Liver (tissue), 9 donors: ENCODE measurements around the gene ADAMTS2. TPM values are rescaled to one million over a fixed set of nuclear protein-coding genes. Genes with fewer than 3 reads are reported as not detected.

Source experiments
- DNase-seq: peaks from one replicate; pipeline ENCODE4 v3.0.0-alpha.2; 2017; ENCODE audit warnings: low spot score
- H3K27ac ChIP-seq, 2 donors: one replicate each; pipeline ENCODE4 v1.7.0; 2013; ENCODE audit warnings: inconsistent platforms in 2 of 2, low read length in 2 of 2, control low read depth in 1 of 2, low read depth in 1 of 2, mild to moderate bottlenecking in 1 of 2
- H3K27me3 ChIP-seq, 4 donors: one replicate each; pipeline versions ENCODE4 v1.6.1 to v1.7.0; 2013; ENCODE audit warnings: low read length in 3 of 4, inconsistent platforms in 1 of 4, mild to moderate bottlenecking in 1 of 4, moderate library complexity in 1 of 4; ENCODE audit not compliant: control insufficient read depth in 4 of 4, insufficient read depth in 4 of 4
- H3K36me3 ChIP-seq, 4 donors: one replicate each; pipeline versions ENCODE4 v1.6.1 to v1.7.0; 2013; ENCODE audit warnings: low read length in 3 of 4, mild to moderate bottlenecking in 3 of 4, low read depth in 1 of 4, moderate library complexity in 1 of 4; ENCODE audit not compliant: control insufficient read depth in 4 of 4, insufficient read depth in 3 of 4
- H3K4me1 ChIP-seq, 4 donors: one replicate each; pipeline versions ENCODE4 v1.6.1 to v1.7.0; 2013; ENCODE audit warnings: low read length in 3 of 4, mild to moderate bottlenecking in 3 of 4, moderate library complexity in 1 of 4; ENCODE audit not compliant: control insufficient read depth in 4 of 4, insufficient read depth in 4 of 4
- H3K4me3 ChIP-seq, 3 donors: one replicate each; pipeline versions ENCODE4 v1.6.1 to v1.7.0; 2013; ENCODE audit warnings: low read length in 3 of 3, control low read depth in 1 of 3, low read depth in 1 of 3, mild to moderate bottlenecking in 1 of 3
- H3K9ac ChIP-seq, 2 donors: one replicate each; pipeline ENCODE4 v1.7.0; 2013; ENCODE audit warnings: low read length in 2 of 2, mild to moderate bottlenecking in 2 of 2, moderate library complexity in 2 of 2, control low read depth in 1 of 2, low read depth in 1 of 2
- H3K9me3 ChIP-seq, 4 donors: one replicate each; pipeline versions ENCODE4 v1.6.1 to v1.7.0; 2013; ENCODE audit warnings: low read length in 3 of 4; ENCODE audit not compliant: control insufficient read depth in 4 of 4
- FOXA1 ChIP-seq: IDR thresholded peaks from 2 replicates; pipeline ENCODE4 v1.6.1; 2016; ENCODE audit warnings: antibody characterized with exemption
- FOXA2 ChIP-seq: IDR thresholded peaks from 2 replicates; pipeline ENCODE4 v1.6.1; 2016; ENCODE audit warnings: antibody characterized with exemption
- HNF4G ChIP-seq: IDR thresholded peaks from 2 replicates; pipeline ENCODE4 v1.6.1; 2016; ENCODE audit warnings: antibody characterized with exemption
- JUND ChIP-seq, 2 donors: IDR thresholded peaks; 2 replicates each; pipeline ENCODE4 v1.6.1; 2016; ENCODE audit warnings: antibody characterized with exemption in 2 of 2
- MAX ChIP-seq: IDR thresholded peaks from 2 replicates; pipeline ENCODE4 v1.6.1; 2016; ENCODE audit warnings: antibody characterized with exemption
- RAD21 ChIP-seq, 2 donors: IDR thresholded peaks; 2 replicates each; pipeline ENCODE4 v1.6.1; 2016; ENCODE audit warnings: antibody characterized with exemption in 2 of 2, mild to moderate bottlenecking in 2 of 2
- REST ChIP-seq: IDR thresholded peaks from 2 replicates; pipeline ENCODE4 v1.6.1; 2016; ENCODE audit warnings: antibody characterized with exemption, mild to moderate bottlenecking
- RXRA ChIP-seq, 2 donors: IDR thresholded peaks; 2 replicates each; pipeline ENCODE4 v1.6.1; 2017 to 2018; ENCODE audit warnings: antibody characterized with exemption in 2 of 2, mild to moderate bottlenecking in 1 of 2
- SP1 ChIP-seq: IDR thresholded peaks from 2 replicates; pipeline ENCODE4 v1.6.1; 2018; ENCODE audit warnings: antibody characterized with exemption, mild to moderate bottlenecking
- TAF1 ChIP-seq: conservative IDR thresholded peaks from 2 replicates; pipeline ENCODE4 v1.6.1; 2016; ENCODE audit warnings: antibody characterized with exemption, mild to moderate bottlenecking
- WGBS: extraction: QIAGEN DNeasy Blood & Tissue Kit; methylation state at CpG from one replicate; pipeline ENCODE4 v1.1.7; 2013; 5-methylcytosine and 5-hydroxymethylcytosine counted together
- polyA plus RNA-seq, 2 donors: library from polyadenylated mRNA; stranded (reverse) in 1 of 2; unstranded in 1 of 2; fragments of 200-250 nt in 1 of 2; fragments of >200 nt in 1 of 2; fragmentation: Nextera tagmentation in 1 of 2; extraction: Ambion mirVana in 1 of 2; gene quantifications; one replicate each; pipeline versions ENCODE4 v1.2.1 to v1.2.3, GENCODE V29; 2013 to 2015
- total RNA-seq, 2 donors: library from RNA; depleted of rRNA; stranded (reverse); fragments of >200 nt; gene quantifications; one replicate each; pipeline ENCODE4 v1.2.3, GENCODE V29; 2014
- TF ChIP-seq, protein P1 (sequence below): IDR thresholded peaks from 2 replicates; pipeline ENCODE4 v1.6.1; 2016; ENCODE audit warnings: antibody characterized with exemption
- TF ChIP-seq, protein P2 (sequence below): IDR thresholded peaks from 2 replicates; pipeline ENCODE4 v1.6.1; 2016; ENCODE audit warnings: antibody characterized with exemption
- donor health status: healthy.
- donor health status: healthy.
- donor health status: healthy.
- donor health status: healthy.
- donor health status: healthy.

ADAMTS2 gene
- total and polyA plus RNA-seq, 4 donors, result 2.7 to 24.3 (median 12.0) TPM

DNA sequence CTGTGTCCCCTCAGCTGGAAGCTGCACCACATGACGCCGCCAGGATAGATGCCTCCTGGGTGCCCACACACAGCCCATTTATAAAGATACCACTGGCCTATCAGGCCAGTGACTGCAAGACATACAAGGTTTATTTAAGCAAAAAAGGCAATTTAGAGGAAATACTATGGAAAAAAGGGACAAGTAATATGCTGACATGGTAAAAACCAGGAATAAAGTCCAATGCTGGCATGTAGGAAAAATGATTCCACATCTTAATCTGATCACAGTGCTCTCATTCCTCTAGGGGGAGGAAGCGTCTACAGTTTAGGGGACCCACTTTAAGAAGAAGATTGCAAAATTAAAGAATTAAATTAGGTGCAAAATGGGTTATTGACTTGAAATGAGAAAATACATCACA is 205.0 kb downstream of the ADAMTS2 start (continued):
- TF ChIP-seq, protein P1, sequence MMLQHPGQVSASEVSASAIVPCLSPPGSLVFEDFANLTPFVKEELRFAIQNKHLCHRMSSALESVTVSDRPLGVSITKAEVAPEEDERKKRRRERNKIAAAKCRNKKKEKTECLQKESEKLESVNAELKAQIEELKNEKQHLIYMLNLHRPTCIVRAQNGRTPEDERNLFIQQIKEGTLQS, result no peak
- TF ChIP-seq MAX (no peak), TAF1 (no peak)

GRCh38 chr5:179139936-179140235 is 205.4 kb downstream of the ADAMTS2 start:
- no peak overlapping the region for H3K9ac ChIP-seq
- no peaks in the 10 kb centered on the region for H3K27me3 ChIP-seq
- no peak overlapping the region for H3K4me3 ChIP-seq
- H3K9me3 ChIP-seq, result no peaks in the 10 kb centered on the region
- H3K27ac ChIP-seq, result no peak overlapping the region
- TF ChIP-seq RAD21 (IDR thresholded peaks at IDR 0.05) (no peak), HNF4G (no peak), SP1 (no peak), JUND (IDR thresholded peaks at IDR 0.05) (no peak), FOXA2 (no peak), TAF1 (no peak), REST (no peak), FOXA1 (no peak)
- TF ChIP-seq, protein P2, sequence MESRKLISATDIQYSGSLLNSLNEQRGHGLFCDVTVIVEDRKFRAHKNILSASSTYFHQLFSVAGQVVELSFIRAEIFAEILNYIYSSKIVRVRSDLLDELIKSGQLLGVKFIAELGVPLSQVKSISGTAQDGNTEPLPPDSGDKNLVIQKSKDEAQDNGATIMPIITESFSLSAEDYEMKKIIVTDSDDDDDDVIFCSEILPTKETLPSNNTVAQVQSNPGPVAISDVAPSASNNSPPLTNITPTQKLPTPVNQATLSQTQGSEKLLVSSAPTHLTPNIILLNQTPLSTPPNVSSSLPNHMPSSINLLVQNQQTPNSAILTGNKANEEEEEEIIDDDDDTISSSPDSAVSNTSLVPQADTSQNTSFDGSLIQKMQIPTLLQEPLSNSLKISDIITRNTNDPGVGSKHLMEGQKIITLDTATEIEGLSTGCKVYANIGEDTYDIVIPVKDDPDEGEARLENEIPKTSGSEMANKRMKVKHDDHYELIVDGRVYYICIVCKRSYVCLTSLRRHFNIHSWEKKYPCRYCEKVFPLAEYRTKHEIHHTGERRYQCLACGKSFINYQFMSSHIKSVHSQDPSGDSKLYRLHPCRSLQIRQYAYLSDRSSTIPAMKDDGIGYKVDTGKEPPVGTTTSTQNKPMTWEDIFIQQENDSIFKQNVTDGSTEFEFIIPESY, result no peak
- TF ChIP-seq, protein P1, result no peak
- H3K36me3 ChIP-seq, result no peaks in the 10 kb centered on the region
- no peaks in the 10 kb centered on the region for H3K4me1 ChIP-seq
- DNase-seq, result no peak
- 67% methylated on average over 10 of the region's 10 CpGs for WGBS

DNA sequence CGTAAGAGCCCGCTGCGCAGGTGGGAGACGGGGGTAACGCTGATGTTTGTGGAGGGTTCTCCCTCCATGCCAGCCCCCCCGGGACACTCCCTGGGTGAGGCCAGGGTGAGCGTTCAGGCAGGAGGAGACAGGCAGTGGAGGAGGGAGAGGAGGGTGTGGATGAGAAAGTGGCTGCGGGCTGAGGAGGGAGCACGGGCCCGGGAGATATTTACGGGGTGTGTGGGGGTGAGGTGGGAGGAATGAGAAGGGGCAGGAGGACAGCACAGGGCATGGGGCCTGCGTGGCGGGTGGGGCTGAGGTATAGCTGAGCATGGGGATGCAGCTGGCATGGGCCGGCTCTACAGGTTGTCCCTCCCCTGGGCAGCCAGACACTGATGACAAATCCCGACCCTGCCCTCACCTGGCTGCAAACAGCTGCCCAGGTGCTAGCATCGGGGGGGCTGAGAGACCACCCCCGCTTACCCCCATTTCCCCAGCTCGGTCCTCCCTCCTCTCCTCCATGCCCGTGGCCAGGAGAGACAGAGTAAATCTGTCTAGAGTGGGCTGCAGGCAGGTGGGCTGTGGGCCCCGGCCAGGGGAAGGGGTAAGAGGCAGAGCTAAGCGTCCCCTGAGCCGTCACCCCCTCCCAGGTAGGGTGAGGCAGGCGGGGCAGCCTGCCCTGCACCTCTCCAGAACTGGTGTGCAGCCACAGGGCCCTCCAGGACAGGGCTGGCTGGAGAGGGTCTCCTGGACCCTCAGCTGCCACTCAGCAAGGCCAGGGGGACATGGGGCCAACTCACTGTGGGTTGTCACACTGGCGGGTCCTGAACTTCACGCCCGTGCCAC is 205.9 kb downstream of the ADAMTS2 start:
- no peak overlapping the region for H3K27ac ChIP-seq
- TF ChIP-seq JUND (IDR thresholded peaks at IDR 0.05) (no peak), RXRA (IDR thresholded peaks at IDR 0.05) (no peak), REST (no peak)

More for the DNA sequence above, 205.9 kb downstream of the ADAMTS2 start:
- WGBS, result 87% methylated on average over 26 of the region's 26 CpGs
- DNase-seq, result no peak
- Histone ChIP-seq H3K36me3 (no peaks in the 10 kb centered on the region), H3K9me3 (peaks cover 0 to 1% (median 0%) of the 10 kb centered on the region in 4 donors), H3K27me3 (no peaks in the 10 kb centered on the region), H3K4me1 (no peaks in the 10 kb centered on the region), H3K4me3 (no peak overlapping the region), H3K9ac (no peak overlapping the region)
